ENCODE results near the gene CLDN18. TPM values are rescaled to one million over a fixed set of nuclear protein-coding genes. Genes with fewer than 3 reads are reported as not detected.

Gene CLDN18
- total and polyA plus RNA-seq, 7 donors = 0.10 to 1.8 TPM; not detected in 5

GRCh38 chr3:138016065-138016464, 6.1 kb downstream of the CLDN18 start:
- intact Hi-C loops (cut with DNase I) = no loop called here
- WGBS, 2 donors = 72 to 77% methylated on average over 2 of the region's 2 CpGs
- TF ChIP-seq POLR2A (IDR thresholded peaks at IDR 0.05) (no peak), POLR2AphosphoS5 (IDR thresholded peaks at IDR 0.05) (no peak), EP300 (IDR thresholded peaks at IDR 0.05) (no peak)
- TF ChIP-seq, protein P1, sequence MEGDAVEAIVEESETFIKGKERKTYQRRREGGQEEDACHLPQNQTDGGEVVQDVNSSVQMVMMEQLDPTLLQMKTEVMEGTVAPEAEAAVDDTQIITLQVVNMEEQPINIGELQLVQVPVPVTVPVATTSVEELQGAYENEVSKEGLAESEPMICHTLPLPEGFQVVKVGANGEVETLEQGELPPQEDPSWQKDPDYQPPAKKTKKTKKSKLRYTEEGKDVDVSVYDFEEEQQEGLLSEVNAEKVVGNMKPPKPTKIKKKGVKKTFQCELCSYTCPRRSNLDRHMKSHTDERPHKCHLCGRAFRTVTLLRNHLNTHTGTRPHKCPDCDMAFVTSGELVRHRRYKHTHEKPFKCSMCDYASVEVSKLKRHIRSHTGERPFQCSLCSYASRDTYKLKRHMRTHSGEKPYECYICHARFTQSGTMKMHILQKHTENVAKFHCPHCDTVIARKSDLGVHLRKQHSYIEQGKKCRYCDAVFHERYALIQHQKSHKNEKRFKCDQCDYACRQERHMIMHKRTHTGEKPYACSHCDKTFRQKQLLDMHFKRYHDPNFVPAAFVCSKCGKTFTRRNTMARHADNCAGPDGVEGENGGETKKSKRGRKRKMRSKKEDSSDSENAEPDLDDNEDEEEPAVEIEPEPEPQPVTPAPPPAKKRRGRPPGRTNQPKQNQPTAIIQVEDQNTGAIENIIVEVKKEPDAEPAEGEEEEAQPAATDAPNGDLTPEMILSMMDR (IDR thresholded peaks at IDR 0.05) = no peak
- Histone ChIP-seq H3K4me3 (no peak overlapping the region), H3K4me1 (no peaks in the 10 kb centered on the region), H3K27ac (no peak overlapping the region), H3K9me3 (no peaks in the 10 kb centered on the region), H3K27me3 (no peaks in the 10 kb centered on the region), H3K36me3 (peaks cover 0 to 1% (median 0%) of the 10 kb centered on the region in 4 donors)
- DNase-seq = no peak

- H3K4me3 ChIP-seq = no peak overlapping the region
- no peaks in the 10 kb centered on the region for H3K27me3 ChIP-seq
- no peak overlapping the region for H3K27ac ChIP-seq
- no peaks in the 10 kb centered on the region for H3K9me3 ChIP-seq
- TF ChIP-seq POLR2AphosphoS5 (IDR thresholded peaks at IDR 0.05) (no peak), POLR2A (IDR thresholded peaks at IDR 0.05) (no peak), EP300 (IDR thresholded peaks at IDR 0.05) (no peak)
- TF ChIP-seq, protein P1 (IDR thresholded peaks at IDR 0.05) = no peak
- peaks cover 0 to 11% (median 3%) of the 10 kb centered on the region in 4 donors for H3K36me3 ChIP-seq
- no peak for DNase-seq
- no peaks in the 10 kb centered on the region for H3K4me1 ChIP-seq
- WGBS, 2 donors = 63 to 81% methylated on average over 3 of the region's 3 CpGs
- intact Hi-C loops (cut with DNase I) = no loop called here
These were observed 9.5 kb downstream of the CLDN18 start for GRCh38 chr3:138019281-138020069.

GRCh38 chr3:138023754-138024153, 13.8 kb downstream of the CLDN18 start:
- DNase-seq = no peak
- Histone ChIP-seq H3K36me3 (peaks cover 0 to 15% (median 3%) of the 10 kb centered on the region in 4 donors), H3K9me3 (no peaks in the 10 kb centered on the region), H3K4me1 (no peaks in the 10 kb centered on the region), H3K4me3 (no peak overlapping the region), H3K27me3 (no peaks in the 10 kb centered on the region), H3K27ac (no peak overlapping the region)
- intact Hi-C loops (cut with DNase I) = no loop called here
- WGBS, 2 donors = 92 to 93% methylated on average over 4 of the region's 4 CpGs
- TF ChIP-seq EP300 (IDR thresholded peaks at IDR 0.05) = no peak

DNA sequence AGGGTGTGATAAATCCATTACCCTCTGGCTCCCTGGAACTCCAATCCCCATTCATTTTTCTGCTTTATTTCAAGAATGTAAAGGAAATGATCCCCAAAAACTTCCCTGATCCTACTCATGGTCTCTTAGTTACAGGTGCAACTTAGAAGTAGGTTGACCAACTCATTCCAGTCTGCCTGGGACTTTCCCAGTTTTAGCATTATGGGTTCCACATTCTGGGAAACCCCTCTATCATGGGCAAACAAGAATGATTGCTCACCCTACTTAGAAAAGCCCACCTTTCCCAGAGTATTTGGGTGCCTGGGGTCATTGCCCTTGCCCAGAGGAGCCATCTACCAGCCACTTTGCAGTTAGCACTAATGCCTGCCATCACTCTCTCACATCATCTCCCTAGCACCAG, 15.6 kb downstream of the CLDN18 start:
- DNase-seq = no peak
- Histone ChIP-seq H3K4me3 (no peak overlapping the region), H3K36me3 (peaks cover 0 to 23% (median 6%) of the 10 kb centered on the region in 4 donors), H3K9me3 (no peaks in the 10 kb centered on the region), H3K4me1 (no peaks in the 10 kb centered on the region), H3K27me3 (no peaks in the 10 kb centered on the region), H3K27ac (no peak overlapping the region)
- intact Hi-C loops (cut with DNase I) = no loop called here
- TF ChIP-seq EP300 (IDR thresholded peaks at IDR 0.05) = no peak
- TF ChIP-seq, protein P1 (IDR thresholded peaks at IDR 0.05) = no peak
- TF ChIP-seq POLR2A (IDR thresholded peaks at IDR 0.05) = no peak
- no peak for TF ChIP-seq POLR2AphosphoS5 (IDR thresholded peaks at IDR 0.05)

DNA sequence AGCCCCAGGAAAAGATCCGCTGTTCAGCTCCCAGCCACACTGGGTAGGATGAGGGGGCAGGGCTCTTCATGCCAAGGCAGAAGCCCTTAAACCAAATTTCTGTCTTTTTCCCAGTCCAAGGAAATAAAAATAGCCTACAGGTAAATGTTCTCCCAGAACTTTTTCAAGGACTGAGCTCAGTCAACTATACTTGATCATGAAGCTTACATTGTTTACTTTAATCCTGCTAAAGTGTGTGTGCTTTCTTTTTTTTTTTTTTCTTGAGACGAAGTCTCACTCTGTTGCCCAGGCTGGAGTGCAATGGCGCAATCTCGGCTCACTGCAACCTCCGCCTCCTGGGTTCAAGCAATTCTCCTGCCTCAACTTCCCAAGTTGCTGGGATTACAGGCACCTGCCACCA, 17.9 kb downstream of the CLDN18 start:
- Histone ChIP-seq H3K27ac (no peak overlapping the region), H3K9me3 (no peaks in the 10 kb centered on the region), H3K4me1 (no peaks in the 10 kb centered on the region), H3K4me3 (no peak overlapping the region), H3K36me3 (peaks cover 0 to 34% (median 6%) of the 10 kb centered on the region in 4 donors), H3K27me3 (no peaks in the 10 kb centered on the region)
- no peak for TF ChIP-seq POLR2AphosphoS5 (IDR thresholded peaks at IDR 0.05)
- TF ChIP-seq POLR2A (IDR thresholded peaks at IDR 0.05) = no peak
- TF ChIP-seq EP300 (IDR thresholded peaks at IDR 0.05) = no peak
- TF ChIP-seq, protein P1 (IDR thresholded peaks at IDR 0.05) = no peak
- intact Hi-C loops (cut with DNase I) = no loop called here
- no peak for DNase-seq
- 79 to 90% methylated on average over 5 of the region's 5 CpGs for WGBS, 2 donors

Data from sigmoid colon (tissue), 7 donors.